K562 (cell line): Measurements from ENCODE around the gene MCEMP1. TPM values are rescaled to one million over a fixed set of nuclear protein-coding genes. Genes with fewer than 3 reads are reported as not detected.

Source experiments
- ATF7 ChIP-seq: fragments of 450-650 bp; IDR thresholded peaks from 2 replicates; pipeline ENCODE4 v1.7.1; 2014; ENCODE audit warnings: mild to moderate bottlenecking, moderate library complexity
- DACH1 ChIP-seq: fragments of 450-650 bp; IDR thresholded peaks from 2 replicates; pipeline ENCODE4 v1.6.1; 2018; ENCODE audit not compliant: partially characterized antibody
- EP400 ChIP-seq: fragments of 450-650 bp; IDR thresholded peaks from 2 replicates; pipeline ENCODE4 v1.6.1; 2017; ENCODE audit warnings: antibody characterized with exemption, mild to moderate bottlenecking, moderate library complexity
- HDAC1 ChIP-seq, 2 experiments: fragments of 450-650 bp; IDR thresholded peaks; 2 replicates each; pipeline ENCODE4 v1.6.1; 2016 to 2017; ENCODE audit warnings: inconsistent platforms in 1 of 2, mild to moderate bottlenecking in 1 of 2, moderate library complexity in 1 of 2
- HLTF ChIP-seq: fragments of 450-650 bp; IDR thresholded peaks from 2 replicates; pipeline ENCODE4 v1.6.1; 2016
- HNRNPH1 ChIP-seq: fragments of 200-400 bp; formaldehyde crosslinking; optimal IDR thresholded peaks from 2 replicates; pipeline ENCODE3; 2017; ENCODE audit warnings: low read depth, mild to moderate bottlenecking, low read length, moderate library complexity
- MAFK ChIP-seq: IDR thresholded peaks from 2 replicates; pipeline ENCODE4 v1.6.1; 2011; ENCODE audit warnings: low read length, improper control_type of control experiment
- MTA3 ChIP-seq: fragments of 450-650 bp; formaldehyde crosslinking; IDR thresholded peaks from 2 replicates; pipeline ENCODE4 v1.6.1; 2017; ENCODE audit warnings: mild to moderate bottlenecking, borderline replicate concordance
- NRF1 ChIP-seq, 2 experiments: fragments of 450-650 bp; IDR thresholded peaks in 1 of 2; conservative IDR thresholded peaks in 1 of 2; 2 replicates each; pipeline ENCODE4 v1.6.1; 2014; ENCODE audit warnings: mild to moderate bottlenecking in 2 of 2
- SAP30 ChIP-seq: fragments of 200-600 bp; sonication (generic); IDR thresholded peaks from 2 replicates; pipeline ENCODE4 v1.6.1; 2012; ENCODE audit warnings: borderline replicate concordance, low read depth, mild to moderate bottlenecking, moderate library complexity, low read length, control low read depth, inconsistent platforms; ENCODE audit not compliant: insufficient read depth, poor library complexity, severe bottlenecking
- TAF1 ChIP-seq: IDR thresholded peaks from 2 replicates; pipeline ENCODE4 v1.6.1; 2011; ENCODE audit warnings: mild to moderate bottlenecking, low read length, moderate library complexity; ENCODE audit not compliant: insufficient read depth, control insufficient read depth, severe bottlenecking; ENCODE audit errors: extremely low read depth
- TBP ChIP-seq: optimal IDR thresholded peaks from 2 replicates; pipeline ENCODE3; 2011; ENCODE audit warnings: low read depth, low read length, improper control_type of control experiment
- ZBTB26 ChIP-seq: fragments of 450-650 bp; formaldehyde crosslinking; IDR thresholded peaks from 2 replicates; pipeline ENCODE4 v1.4.0; 2022; ENCODE audit warnings: missing genetic modification characterization
- polyA plus RNA-seq, 8 experiments: library from polyadenylated mRNA; depleted of rRNA in 4 of 8; stranded (reverse) in 5 of 8; unstranded in 3 of 8; fragments of >200 nt; fragmentation: Nextera tagmentation in 2 of 8; fragmentation: Illumina TruSeq in 1 of 8; extraction: Ambion mirVana in 2 of 8; extraction: Trizol in 1 of 8; gene quantifications; 2 replicates each; pipeline versions ENCODE4 v1.2.1 to v1.2.3, GENCODE V29; 2011 to 2014; ENCODE audit warnings: inconsistent platforms in 1 of 8, missing spikeins in 1 of 8
- total RNA-seq, 7 experiments: library from RNA; depleted of rRNA in 6 of 7; stranded (reverse); fragments of >200 nt in 6 of 7; fragmentation: Illumina TruSeq in 2 of 7; extraction: Trizol in 2 of 7; gene quantifications; 2 replicates each; pipeline versions ENCODE4 v1.2.1 to v1.2.3, GENCODE V29; 2011 to 2021; ENCODE audit warnings: low replicate concordance in 1 of 7
- TF ChIP-seq, protein P1 (sequence below): sonication (generic); formaldehyde crosslinking; IDR thresholded peaks from 2 replicates; pipeline ENCODE4 v1.8.1; 2023; ENCODE audit warnings: mild to moderate bottlenecking, missing genetic modification reagents
- TF ChIP-seq, protein P2 (sequence below), 3 experiments: IDR thresholded peaks in 2 of 3; conservative IDR thresholded peaks in 1 of 3; 2 replicates each; pipeline ENCODE4 v1.5.1; 2011 to 2012; ENCODE audit warnings: low read length in 3 of 3, mild to moderate bottlenecking in 3 of 3, control low read depth in 2 of 3, improper control_type of control experiment in 1 of 3, inconsistent platforms in 1 of 3, low read depth in 1 of 3, mixed read lengths in 1 of 3, moderate library complexity in 1 of 3; ENCODE audit not compliant: insufficient read depth in 2 of 3
- TF ChIP-seq, protein P3 (sequence below): fragments of 250-450 bp; sonication (Bioruptor Pico); IDR thresholded peaks from 2 replicates; pipeline ENCODE4 v1.4.0; 2020

MCEMP1 gene
- total and polyA plus RNA-seq, 9 of the 15 experiments (the other 6 are each of a cell fraction or from before 2014, with no cell fraction given): 0.11 to 1.8 (median 0.51) TPM

GRCh38 chr19:7680606-7681339 lies 3.9 kb downstream of the MCEMP1 start, which contains the start of gene TRAPPC5 (continued):
- TF ChIP-seq ZBTB26 (peak; percentile 17; the same call in 1 of the 2 replicates), EP400 (no peak; the same call in 1 of the 2 replicates), MTA3 (peak; percentile 80; the same call in 1 of the 2 replicates), SAP30 (peak; percentile 34), TAF1 (peak; percentile 26), HNRNPH1 (no peak), TBP (peak; percentile 54), MAFK (no peak), DACH1 (no peak), ATF7 (peak; percentile 66), NRF1 (conservative IDR thresholded peaks at IDR 0.05 in 1 of 2, IDR thresholded peaks at IDR 0.05 in 1 of 2) (peak; percentile 96), HLTF (no peak), HDAC1 (IDR thresholded peaks at IDR 0.05) (peak in 1 of 2 experiments; percentile 11; a peak in 1 of 4 replicates)
- TF ChIP-seq, protein P1, sequence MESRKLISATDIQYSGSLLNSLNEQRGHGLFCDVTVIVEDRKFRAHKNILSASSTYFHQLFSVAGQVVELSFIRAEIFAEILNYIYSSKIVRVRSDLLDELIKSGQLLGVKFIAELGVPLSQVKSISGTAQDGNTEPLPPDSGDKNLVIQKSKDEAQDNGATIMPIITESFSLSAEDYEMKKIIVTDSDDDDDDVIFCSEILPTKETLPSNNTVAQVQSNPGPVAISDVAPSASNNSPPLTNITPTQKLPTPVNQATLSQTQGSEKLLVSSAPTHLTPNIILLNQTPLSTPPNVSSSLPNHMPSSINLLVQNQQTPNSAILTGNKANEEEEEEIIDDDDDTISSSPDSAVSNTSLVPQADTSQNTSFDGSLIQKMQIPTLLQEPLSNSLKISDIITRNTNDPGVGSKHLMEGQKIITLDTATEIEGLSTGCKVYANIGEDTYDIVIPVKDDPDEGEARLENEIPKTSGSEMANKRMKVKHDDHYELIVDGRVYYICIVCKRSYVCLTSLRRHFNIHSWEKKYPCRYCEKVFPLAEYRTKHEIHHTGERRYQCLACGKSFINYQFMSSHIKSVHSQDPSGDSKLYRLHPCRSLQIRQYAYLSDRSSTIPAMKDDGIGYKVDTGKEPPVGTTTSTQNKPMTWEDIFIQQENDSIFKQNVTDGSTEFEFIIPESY (CRISPR knock-in tag): peak; percentile 76
- TF ChIP-seq, protein P2, sequence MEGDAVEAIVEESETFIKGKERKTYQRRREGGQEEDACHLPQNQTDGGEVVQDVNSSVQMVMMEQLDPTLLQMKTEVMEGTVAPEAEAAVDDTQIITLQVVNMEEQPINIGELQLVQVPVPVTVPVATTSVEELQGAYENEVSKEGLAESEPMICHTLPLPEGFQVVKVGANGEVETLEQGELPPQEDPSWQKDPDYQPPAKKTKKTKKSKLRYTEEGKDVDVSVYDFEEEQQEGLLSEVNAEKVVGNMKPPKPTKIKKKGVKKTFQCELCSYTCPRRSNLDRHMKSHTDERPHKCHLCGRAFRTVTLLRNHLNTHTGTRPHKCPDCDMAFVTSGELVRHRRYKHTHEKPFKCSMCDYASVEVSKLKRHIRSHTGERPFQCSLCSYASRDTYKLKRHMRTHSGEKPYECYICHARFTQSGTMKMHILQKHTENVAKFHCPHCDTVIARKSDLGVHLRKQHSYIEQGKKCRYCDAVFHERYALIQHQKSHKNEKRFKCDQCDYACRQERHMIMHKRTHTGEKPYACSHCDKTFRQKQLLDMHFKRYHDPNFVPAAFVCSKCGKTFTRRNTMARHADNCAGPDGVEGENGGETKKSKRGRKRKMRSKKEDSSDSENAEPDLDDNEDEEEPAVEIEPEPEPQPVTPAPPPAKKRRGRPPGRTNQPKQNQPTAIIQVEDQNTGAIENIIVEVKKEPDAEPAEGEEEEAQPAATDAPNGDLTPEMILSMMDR (IDR thresholded peaks at IDR 0.05 in 2 of 3, conservative IDR thresholded peaks at IDR 0.05 in 1 of 3; ENCODE audit: insufficient read depth in 2 of 3, low read depth in 1 of 3, low read length in 3 of 3): peak; percentile 84 to 94 (median 92)
- TF ChIP-seq, protein P3, sequence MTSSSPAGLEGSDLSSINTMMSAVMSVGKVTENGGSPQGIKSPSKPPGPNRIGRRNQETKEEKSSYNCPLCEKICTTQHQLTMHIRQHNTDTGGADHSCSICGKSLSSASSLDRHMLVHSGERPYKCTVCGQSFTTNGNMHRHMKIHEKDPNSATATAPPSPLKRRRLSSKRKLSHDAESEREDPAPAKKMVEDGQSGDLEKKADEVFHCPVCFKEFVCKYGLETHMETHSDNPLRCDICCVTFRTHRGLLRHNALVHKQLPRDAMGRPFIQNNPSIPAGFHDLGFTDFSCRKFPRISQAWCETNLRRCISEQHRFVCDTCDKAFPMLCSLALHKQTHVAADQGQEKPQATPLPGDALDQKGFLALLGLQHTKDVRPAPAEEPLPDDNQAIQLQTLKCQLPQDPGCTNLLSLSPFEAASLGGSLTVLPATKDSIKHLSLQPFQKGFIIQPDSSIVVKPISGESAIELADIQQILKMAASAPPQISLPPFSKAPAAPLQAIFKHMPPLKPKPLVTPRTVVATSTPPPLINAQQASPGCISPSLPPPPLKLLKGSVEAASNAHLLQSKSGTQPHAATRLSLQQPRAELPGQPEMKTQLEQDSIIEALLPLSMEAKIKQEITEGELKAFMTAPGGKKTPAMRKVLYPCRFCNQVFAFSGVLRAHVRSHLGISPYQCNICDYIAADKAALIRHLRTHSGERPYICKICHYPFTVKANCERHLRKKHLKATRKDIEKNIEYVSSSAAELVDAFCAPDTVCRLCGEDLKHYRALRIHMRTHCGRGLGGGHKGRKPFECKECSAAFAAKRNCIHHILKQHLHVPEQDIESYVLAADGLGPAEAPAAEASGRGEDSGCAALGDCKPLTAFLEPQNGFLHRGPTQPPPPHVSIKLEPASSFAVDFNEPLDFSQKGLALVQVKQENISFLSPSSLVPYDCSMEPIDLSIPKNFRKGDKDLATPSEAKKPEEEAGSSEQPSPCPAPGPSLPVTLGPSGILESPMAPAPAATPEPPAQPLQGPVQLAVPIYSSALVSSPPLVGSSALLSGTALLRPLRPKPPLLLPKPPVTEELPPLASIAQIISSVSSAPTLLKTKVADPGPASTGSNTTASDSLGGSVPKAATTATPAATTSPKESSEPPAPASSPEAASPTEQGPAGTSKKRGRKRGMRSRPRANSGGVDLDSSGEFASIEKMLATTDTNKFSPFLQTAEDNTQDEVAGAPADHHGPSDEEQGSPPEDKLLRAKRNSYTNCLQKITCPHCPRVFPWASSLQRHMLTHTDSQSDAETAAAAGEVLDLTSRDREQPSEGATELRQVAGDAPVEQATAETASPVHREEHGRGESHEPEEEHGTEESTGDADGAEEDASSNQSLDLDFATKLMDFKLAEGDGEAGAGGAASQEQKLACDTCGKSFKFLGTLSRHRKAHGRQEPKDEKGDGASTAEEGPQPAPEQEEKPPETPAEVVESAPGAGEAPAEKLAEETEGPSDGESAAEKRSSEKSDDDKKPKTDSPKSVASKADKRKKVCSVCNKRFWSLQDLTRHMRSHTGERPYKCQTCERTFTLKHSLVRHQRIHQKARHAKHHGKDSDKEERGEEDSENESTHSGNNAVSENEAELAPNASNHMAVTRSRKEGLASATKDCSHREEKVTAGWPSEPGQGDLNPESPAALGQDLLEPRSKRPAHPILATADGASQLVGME (CRISPR knock-in tag): 0 out of 2 replicates have a peak, but pooled peaks have one; percentile 47
